SK-N-MC (cell line): Measurements from ENCODE around the gene FAM149A.

Source experiments
- EZH2 ChIP-seq: fragments of 200-600 bp; sonication (generic); IDR thresholded peaks from one replicate; pipeline ENCODE4 v1.6.1; 2017; ENCODE audit warnings: antibody characterized with exemption
- FOXP2 ChIP-seq: optimal IDR thresholded peaks from 2 replicates; pipeline ENCODE3; 2011; ENCODE audit warnings: mild to moderate bottlenecking, moderate library complexity; ENCODE audit not compliant: insufficient read depth; ENCODE audit errors: extremely low read length, control extremely low read depth
- POLR2AphosphoS5 ChIP-seq: IDR thresholded peaks from 2 replicates; pipeline ENCODE4 v1.6.1; 2012; ENCODE audit warnings: mild to moderate bottlenecking, low read depth, low read length, borderline replicate concordance

GRCh38 chr4:186131935-186132334 is 27.4 kb downstream of the FAM149A start:
- TF ChIP-seq POLR2AphosphoS5 = no peak
- no peak for TF ChIP-seq EZH2
- no peak for TF ChIP-seq FOXP2
